Aorta (tissue), 5 donors: ENCODE results near the gene FNDC3B. TPM values are rescaled to one million over a fixed set of nuclear protein-coding genes. Genes with fewer than 3 reads are reported as not detected.
A peak's percentile ranks its signal among the peaks of the same experiment; 100 is the strongest.

Experiments
- ATAC-seq: fragments of 200-7000 bp; cut with Tn5 transposase; one replicate; pipeline ENCODE4 v1.9.1; 2022; ENCODE audit warnings: moderate library complexity; ENCODE audit not compliant: low FRiP score
- DNase-seq, 2 donors: peaks; one replicate each; pipeline ENCODE4 v3.0.0-alpha.2; 2020
- H3K27ac ChIP-seq, 2 donors: one replicate each; pipeline ENCODE4 v1.5.1; 2013; ENCODE audit warnings: low read length in 2 of 2, mild to moderate bottlenecking in 2 of 2, moderate library complexity in 2 of 2, control low read depth in 1 of 2, inconsistent platforms in 1 of 2, low read depth in 1 of 2
- H3K27me3 ChIP-seq, 2 donors: one replicate each; pipeline ENCODE4 v1.6.1; 2013; ENCODE audit warnings: control low read depth in 1 of 2, low read length in 1 of 2, mild to moderate bottlenecking in 1 of 2, moderate library complexity in 1 of 2; ENCODE audit not compliant: insufficient read depth in 2 of 2, control insufficient read depth in 1 of 2
- H3K36me3 ChIP-seq, 2 donors: one replicate each; pipeline ENCODE4 v1.6.1; 2013; ENCODE audit warnings: control low read depth in 1 of 2, low read length in 1 of 2, mild to moderate bottlenecking in 1 of 2; ENCODE audit not compliant: insufficient read depth in 2 of 2, control insufficient read depth in 1 of 2
- H3K4me1 ChIP-seq, 2 donors: one replicate each; pipeline ENCODE4 v1.6.1; 2013; ENCODE audit warnings: low read length in 2 of 2, control low read depth in 1 of 2, mild to moderate bottlenecking in 1 of 2, moderate library complexity in 1 of 2; ENCODE audit not compliant: insufficient read depth in 2 of 2, control insufficient read depth in 1 of 2
- H3K4me3 ChIP-seq, 2 donors: one replicate each; pipeline ENCODE4 v1.5.1; 2013; ENCODE audit warnings: low read length in 2 of 2, control low read depth in 1 of 2, mild to moderate bottlenecking in 1 of 2
- H3K9me3 ChIP-seq: one replicate; pipeline ENCODE4 v1.6.1; 2013; ENCODE audit warnings: mild to moderate bottlenecking, low read length; ENCODE audit not compliant: control insufficient read depth
- WGBS, 2 donors: extraction: QIAGEN DNeasy Blood & Tissue Kit; methylation state at CpG; one replicate each; pipeline ENCODE4 v1.1.7; 2013; 5-methylcytosine and 5-hydroxymethylcytosine counted together
- intact Hi-C, 2 donors: fragments of 100-400 bp; cut with DNase I; formaldehyde crosslinking; loops; one replicate each; pipeline versions ENCODE4 v1.14.2 to v1.15.0; 2022
- polyA plus RNA-seq, 2 donors: library from polyadenylated mRNA; stranded (reverse); fragments of 200-250 nt; gene quantifications; one replicate each; pipeline ENCODE4 v1.2.3, GENCODE V29; 2013
- total RNA-seq, 2 donors: library from RNA; stranded (reverse); fragmentation: NEBNext Ultra II Directional; extraction: Animal tissue kit (Norgen Biotek cat#: 25700); gene quantifications; one replicate each; pipeline ENCODE4 v1.2.1, GENCODE V29; 2021
- donor health status: healthy with polysubstance abuse.
- donor health status: Bipolar disorder and iron deficiency.
- donor health status: DM: no; HTN: no; CAD: no.
- donor health status: DM: no; HTN: no; CAD: no.
- donor health status: DM: yes; HTN: yes; CAD: no.

FNDC3B gene
- total and polyA plus RNA-seq, 4 donors: 12.5 to 239 (median 120) TPM

DNA sequence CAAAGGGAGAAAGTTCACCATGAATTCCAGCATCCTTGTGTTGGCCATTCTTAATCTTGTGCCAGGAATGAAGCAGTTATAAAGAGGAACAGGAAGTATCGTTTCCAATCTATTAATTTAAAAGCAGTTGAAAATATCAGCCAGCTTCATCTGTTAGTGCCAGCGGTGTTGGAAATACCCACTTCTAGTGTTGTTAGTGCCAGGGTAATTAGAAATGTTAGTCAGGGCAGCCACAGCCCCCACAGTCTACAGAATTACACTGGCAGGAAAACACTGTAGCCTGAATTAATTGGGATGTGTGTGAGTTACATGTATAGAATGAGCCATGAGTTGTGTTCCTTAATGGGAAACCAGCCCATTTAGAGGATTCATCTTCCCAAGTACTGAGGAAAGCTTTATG lies 281.1 kb downstream of the FNDC3B start:
- no peak overlapping the region for H3K4me3 ChIP-seq
- H3K36me3 ChIP-seq: no peaks in the 10 kb centered on the region
- intact Hi-C loops: loop anchor here (5.0 kb wide), 3 partner anchors 108 to 278 kb away; no protein-coding TSS in a partner anchor
- peaks cover 15 to 29% of the 10 kb centered on the region in 2 donors for H3K4me1 ChIP-seq
- peak overlapping the region; percentile 94 to 99 for H3K27ac ChIP-seq
- no peaks in the 10 kb centered on the region for H3K9me3 ChIP-seq
- ATAC-seq (no peak), DNase-seq (no peak)
- no peaks in the 10 kb centered on the region for H3K27me3 ChIP-seq
- 2 to 11% methylated on average over 2 of the region's 2 CpGs for WGBS, 2 donors

- Histone ChIP-seq H3K27ac (peak overlapping the region in 1 of 2 donors; percentile 45), H3K36me3 (no peaks in the 10 kb centered on the region), H3K4me1 (peaks cover 15 to 27% of the 10 kb centered on the region in 2 donors), H3K4me3 (no peak overlapping the region), H3K27me3 (no peaks in the 10 kb centered on the region), H3K9me3 (no peaks in the 10 kb centered on the region)
- no peak for DNase-seq
- 3 to 5% methylated on average over 2 of the region's 2 CpGs for WGBS, 2 donors
- intact Hi-C loops: loop anchor here (5.0 kb wide), 3 partner anchors 109 to 279 kb away; no protein-coding TSS in a partner anchor
- ATAC-seq: no peak
These were observed 281.7 kb downstream of the FNDC3B start for GRCh38 chr3:172321035-172321434.

- Histone ChIP-seq H3K27ac (peak overlapping the region; percentile 49 to 87), H3K4me3 (no peak overlapping the region), H3K27me3 (no peaks in the 10 kb centered on the region), H3K9me3 (no peaks in the 10 kb centered on the region), H3K4me1 (peaks cover 9 to 11% of the 10 kb centered on the region in 2 donors), H3K36me3 (no peaks in the 10 kb centered on the region)
- ATAC-seq (peak; percentile 43), DNase-seq (peak in 1 of 2 donors; percentile 50)
- intact Hi-C loops: loop anchor here (5.0 kb wide), 3 partner anchors 112 to 282 kb away; no protein-coding TSS in a partner anchor
- WGBS, 2 donors: 20 to 25% methylated on average over 10 of the region's 10 CpGs
These were observed 284.7 kb downstream of the FNDC3B start for GRCh38 chr3:172323894-172324610.

DNA sequence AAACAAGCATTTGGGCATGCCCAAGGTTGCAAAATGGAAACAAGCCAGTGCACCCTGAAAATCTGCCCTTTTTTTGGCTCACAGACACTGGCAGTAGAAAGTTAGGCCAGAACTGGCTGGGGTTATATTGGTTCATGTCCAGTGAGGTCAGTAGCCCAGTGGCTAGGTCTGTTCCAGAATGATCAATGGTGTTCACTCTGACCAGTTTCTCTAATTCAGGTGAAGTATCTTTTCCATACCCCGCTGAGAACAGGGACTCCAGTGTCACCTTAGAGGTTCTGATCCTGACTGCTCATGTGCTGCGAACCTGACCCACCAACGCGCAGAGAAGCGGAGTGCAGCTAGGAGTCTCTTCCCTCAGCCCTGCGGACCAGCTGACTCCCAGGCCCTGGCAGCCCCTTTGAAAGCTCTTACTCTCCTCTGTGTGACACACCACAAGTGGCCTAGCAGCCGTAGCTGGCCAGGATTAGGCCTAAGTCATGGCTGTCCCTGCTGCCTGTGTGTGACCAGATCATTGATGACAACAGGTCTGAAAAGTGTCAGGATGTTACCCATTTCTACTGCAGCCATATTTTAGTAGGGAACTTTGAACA lies 285.3 kb downstream of the FNDC3B start:
- Histone ChIP-seq H3K9me3 (no peaks in the 10 kb centered on the region), H3K27ac (peak overlapping the region in 1 of 2 donors; percentile 49), H3K27me3 (no peaks in the 10 kb centered on the region), H3K4me3 (no peak overlapping the region), H3K4me1 (peaks cover 6 to 10% of the 10 kb centered on the region in 2 donors), H3K36me3 (no peaks in the 10 kb centered on the region)
- intact Hi-C loops: loop anchor here (5.0 kb wide), 3 partner anchors 112 to 282 kb away; no protein-coding TSS in a partner anchor
- peak in 1 of 2 donors; percentile 51 for DNase-seq
- ATAC-seq: no peak
- WGBS, 2 donors: 70 to 71% methylated on average over 7 of the region's 7 CpGs

DNA sequence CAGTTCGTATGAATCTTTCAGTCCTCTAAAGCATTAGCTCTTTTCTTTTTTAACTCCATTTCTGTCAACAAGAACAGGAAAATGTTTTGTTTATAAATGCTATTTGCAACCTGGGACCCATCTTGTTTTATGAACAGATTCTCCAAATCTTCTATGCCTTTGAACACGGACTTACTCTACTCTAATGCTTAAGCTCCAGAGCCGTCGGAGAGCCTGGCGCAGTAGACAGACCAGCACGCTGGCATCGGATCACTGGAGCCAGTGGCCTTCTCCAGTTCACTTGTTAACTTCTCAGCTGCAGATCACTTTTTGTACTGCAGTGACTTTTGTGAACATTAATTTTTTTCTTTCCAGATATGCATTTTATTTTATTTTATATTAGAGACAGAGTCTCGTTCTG lies 286.1 kb downstream of the FNDC3B start:
- 75 to 76% methylated on average over 8 of the region's 8 CpGs for WGBS, 2 donors
- H3K27me3 ChIP-seq: no peaks in the 10 kb centered on the region
- ATAC-seq (no peak), DNase-seq (no peak)
- intact Hi-C loops: no loop called here
- H3K36me3 ChIP-seq: peaks cover 0 to 4% of the 10 kb centered on the region in 2 donors
- no peaks in the 10 kb centered on the region for H3K9me3 ChIP-seq
- H3K4me1 ChIP-seq: peaks cover 1 to 9% of the 10 kb centered on the region in 2 donors
- H3K27ac ChIP-seq: no peak overlapping the region
- no peak overlapping the region for H3K4me3 ChIP-seq

DNA sequence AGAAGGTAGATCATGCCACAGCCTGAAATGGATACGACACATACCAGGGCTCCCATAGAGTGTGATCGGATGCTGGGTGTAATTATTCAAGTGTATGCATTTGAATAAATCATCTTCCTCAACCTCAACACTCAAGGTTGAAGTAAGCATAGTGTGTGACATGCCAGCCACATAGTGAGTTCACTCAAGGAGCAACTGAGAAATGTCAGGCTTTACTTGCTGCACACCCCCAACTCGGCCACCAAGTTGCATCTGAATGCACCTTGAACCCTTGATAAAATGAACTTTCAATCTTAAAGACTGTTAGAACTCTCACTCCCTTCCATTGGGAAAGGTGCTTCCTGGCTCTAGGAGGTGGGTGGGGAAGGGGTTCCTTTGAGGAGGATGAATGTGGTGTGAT lies 287.6 kb downstream of the FNDC3B start:
- Histone ChIP-seq H3K9me3 (no peaks in the 10 kb centered on the region), H3K27me3 (no peaks in the 10 kb centered on the region), H3K4me3 (no peak overlapping the region), H3K4me1 (peaks cover 0 to 7% of the 10 kb centered on the region in 2 donors), H3K27ac (no peak overlapping the region), H3K36me3 (peaks cover 0 to 6% of the 10 kb centered on the region in 2 donors)
- intact Hi-C loops: no loop called here
- DNase-seq (no peak), ATAC-seq (no peak)
- WGBS, 2 donors: 92 to 95% methylated on average over 3 of the region's 3 CpGs

- 72 to 84% methylated on average over 4 of the region's 4 CpGs for WGBS, 2 donors
- no peak for ATAC-seq
- intact Hi-C loops: no loop called here
- no peak for DNase-seq
- Histone ChIP-seq H3K36me3 (peaks cover 0 to 6% of the 10 kb centered on the region in 2 donors), H3K27me3 (no peaks in the 10 kb centered on the region), H3K4me3 (no peak overlapping the region), H3K9me3 (no peaks in the 10 kb centered on the region), H3K4me1 (peaks cover 0 to 5% of the 10 kb centered on the region in 2 donors), H3K27ac (no peak overlapping the region)
These were observed 288.9 kb downstream of the FNDC3B start for GRCh38 chr3:172328282-172328681.

- WGBS, 2 donors: 87 to 94% methylated on average over 2 of the region's 2 CpGs
- intact Hi-C loops: no loop called here
- Histone ChIP-seq H3K27ac (no peak overlapping the region), H3K27me3 (no peaks in the 10 kb centered on the region), H3K4me1 (no peaks in the 10 kb centered on the region), H3K9me3 (no peaks in the 10 kb centered on the region), H3K4me3 (no peak overlapping the region), H3K36me3 (peaks cover 0 to 6% of the 10 kb centered on the region in 2 donors)
- ATAC-seq (no peak), DNase-seq (no peak)
These were observed 289.7 kb downstream of the FNDC3B start for GRCh38 chr3:172329070-172329469.
